Fibroblast of skin of left biceps (primary cell): ENCODE data around the gene RNF224.

Experiments
- DNase-seq, 2 experiments: peaks; one replicate each; pipeline ENCODE4 v3.0.0-alpha.2; 2013; ENCODE audit warnings: low read depth in 2 of 2

The RNF224 gene

GRCh38 chr9:137192448-137192780 lies 34.9 kb upstream of the RNF224 start:
- DNase-seq, result no peak

DNA sequence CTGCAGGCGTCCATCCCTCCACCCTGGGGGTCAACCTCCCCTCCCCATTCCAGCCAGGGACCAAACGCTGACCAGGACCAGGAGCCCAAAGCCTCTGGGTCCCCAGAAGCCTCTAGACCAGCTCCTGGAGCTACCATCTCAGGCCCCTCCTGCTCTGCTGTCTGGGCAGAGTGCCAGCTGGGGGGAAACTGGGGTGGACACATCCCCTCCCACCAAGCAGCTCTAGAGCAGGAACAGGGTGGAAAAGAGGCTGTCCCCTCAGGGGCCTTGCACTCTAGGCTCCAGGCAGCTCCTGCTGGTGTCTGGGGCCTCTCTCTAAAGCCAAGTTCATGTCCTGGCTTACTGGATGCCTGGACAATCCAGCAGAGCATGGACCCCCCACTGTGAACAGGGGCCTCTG lies 34.4 kb upstream of the RNF224 start:
- no peak for DNase-seq

DNA sequence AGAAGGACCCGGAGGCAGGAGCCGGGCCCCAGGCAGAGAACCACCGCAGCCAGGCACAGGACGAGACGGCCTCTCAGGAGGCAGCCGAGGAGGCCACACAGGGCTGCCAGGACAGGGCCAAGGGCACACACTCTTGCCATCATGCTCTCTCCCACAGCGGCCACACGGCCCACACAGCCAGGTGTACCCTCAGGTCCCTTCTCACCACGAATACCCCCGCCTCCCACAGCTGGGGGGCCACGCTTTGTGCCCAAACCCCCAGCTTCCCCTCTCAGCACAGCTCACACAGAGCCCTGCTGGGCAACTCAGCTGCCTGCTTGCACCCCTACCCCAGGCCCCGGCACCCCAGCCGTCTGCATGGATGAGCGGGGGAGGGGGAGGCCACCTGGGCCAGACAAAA lies 33.5 kb upstream of the RNF224 start:
- DNase-seq, result no peak

DNA sequence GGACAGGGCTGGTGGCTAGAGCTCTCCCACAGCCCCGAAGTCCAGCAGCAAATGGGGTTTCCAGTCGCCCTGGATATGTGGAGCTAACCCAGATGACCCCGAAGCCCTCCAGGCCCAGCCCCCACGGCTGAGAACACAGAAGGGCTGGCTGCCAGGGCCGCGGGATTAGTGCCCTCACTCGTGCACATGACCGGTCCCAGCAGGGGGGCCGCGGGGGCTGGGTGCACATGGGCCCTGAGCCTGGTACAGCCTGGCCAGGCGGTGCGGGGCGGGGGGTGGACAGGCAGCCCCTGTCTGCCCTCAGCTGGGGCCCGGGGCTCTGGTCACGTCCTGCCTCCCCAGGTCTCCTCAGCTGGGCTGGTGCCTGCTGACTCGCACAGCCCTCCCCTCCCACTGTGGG lies 32.9 kb upstream of the RNF224 start:
- DNase-seq, result no peak

DNA sequence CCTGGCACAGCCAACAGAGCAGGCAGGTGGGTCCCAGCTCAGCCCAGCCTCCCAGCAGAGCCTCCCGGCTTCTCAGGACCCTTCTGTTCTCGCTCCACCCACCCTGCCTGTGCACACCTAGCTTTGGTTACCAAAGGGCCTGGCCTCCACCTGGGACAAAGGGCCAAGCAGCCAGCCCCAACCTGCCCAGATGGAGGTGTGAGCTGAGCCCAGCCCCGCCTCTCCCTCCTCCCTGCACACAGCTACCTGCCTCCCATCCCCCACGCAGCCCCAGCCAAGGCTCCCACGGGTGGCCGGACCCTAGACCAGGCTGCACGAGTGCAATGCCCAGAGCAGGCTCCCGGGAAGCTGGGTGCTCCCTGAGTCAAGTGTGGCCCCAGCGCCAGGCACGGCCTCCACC lies 32.4 kb upstream of the RNF224 start:
- no peak for DNase-seq

DNA sequence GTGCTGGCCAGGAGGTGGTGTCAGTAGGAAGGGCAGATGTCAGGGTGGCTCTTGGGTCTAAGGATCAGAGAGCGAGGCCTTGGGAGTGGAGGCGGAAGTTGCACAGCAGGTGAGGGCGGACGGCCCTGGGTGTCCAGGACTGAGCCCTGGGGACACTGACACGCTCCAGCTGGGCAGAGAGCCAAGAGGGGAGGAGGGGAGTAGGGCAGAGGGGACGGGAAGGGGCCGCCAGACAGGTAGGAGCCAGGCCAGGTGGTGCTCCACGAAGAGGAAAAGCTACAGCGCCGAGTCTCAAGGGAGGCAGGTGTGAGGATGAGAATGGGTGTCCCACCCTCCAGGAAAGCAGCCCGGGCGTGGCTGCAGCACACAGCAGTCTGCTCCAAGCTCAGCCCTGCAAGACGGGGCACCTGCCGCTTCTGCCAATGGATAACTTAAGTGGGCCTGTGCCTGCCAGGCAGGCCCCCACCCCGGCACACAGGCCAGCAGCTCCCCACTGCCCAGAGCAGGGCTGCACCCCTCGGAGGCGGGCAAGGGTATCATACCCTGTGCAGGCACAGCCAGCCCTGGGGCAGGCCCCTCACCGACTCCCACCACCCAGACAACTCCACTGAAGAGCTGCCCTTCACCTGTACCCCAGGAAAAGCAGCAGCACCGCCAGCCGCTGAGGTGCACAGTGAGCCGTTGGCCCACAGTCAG lies 31.6 kb upstream of the RNF224 start:
- no peak for DNase-seq

- DNase-seq, result no peak
These were observed 29.0 kb upstream of the RNF224 start for GRCh38 chr9:137198051-137198901.

- no peak for DNase-seq
These were observed 28.4 kb upstream of the RNF224 start for GRCh38 chr9:137198902-137199283.

GRCh38 chr9:137199411-137200121 lies 27.7 kb upstream of the RNF224 start:
- DNase-seq, result no peak

GRCh38 chr9:137200311-137201204 lies 26.7 kb upstream of the RNF224 start, which contains the start of gene TPRN:
TPRN (minus strand) TSS chr9:137200741; CDS start chr9:137200711, 30 bp downstream.
- peak; percentile 98 for DNase-seq

GRCh38 chr9:137201205-137201868 lies 26.0 kb upstream of the RNF224 start:
- no peak for DNase-seq

GRCh38 chr9:137202966-137203365 lies 24.3 kb upstream of the RNF224 start:
- DNase-seq, result no peak

- no peak for DNase-seq
These were observed 22.6 kb upstream of the RNF224 start for GRCh38 chr9:137204731-137205125.

DNA sequence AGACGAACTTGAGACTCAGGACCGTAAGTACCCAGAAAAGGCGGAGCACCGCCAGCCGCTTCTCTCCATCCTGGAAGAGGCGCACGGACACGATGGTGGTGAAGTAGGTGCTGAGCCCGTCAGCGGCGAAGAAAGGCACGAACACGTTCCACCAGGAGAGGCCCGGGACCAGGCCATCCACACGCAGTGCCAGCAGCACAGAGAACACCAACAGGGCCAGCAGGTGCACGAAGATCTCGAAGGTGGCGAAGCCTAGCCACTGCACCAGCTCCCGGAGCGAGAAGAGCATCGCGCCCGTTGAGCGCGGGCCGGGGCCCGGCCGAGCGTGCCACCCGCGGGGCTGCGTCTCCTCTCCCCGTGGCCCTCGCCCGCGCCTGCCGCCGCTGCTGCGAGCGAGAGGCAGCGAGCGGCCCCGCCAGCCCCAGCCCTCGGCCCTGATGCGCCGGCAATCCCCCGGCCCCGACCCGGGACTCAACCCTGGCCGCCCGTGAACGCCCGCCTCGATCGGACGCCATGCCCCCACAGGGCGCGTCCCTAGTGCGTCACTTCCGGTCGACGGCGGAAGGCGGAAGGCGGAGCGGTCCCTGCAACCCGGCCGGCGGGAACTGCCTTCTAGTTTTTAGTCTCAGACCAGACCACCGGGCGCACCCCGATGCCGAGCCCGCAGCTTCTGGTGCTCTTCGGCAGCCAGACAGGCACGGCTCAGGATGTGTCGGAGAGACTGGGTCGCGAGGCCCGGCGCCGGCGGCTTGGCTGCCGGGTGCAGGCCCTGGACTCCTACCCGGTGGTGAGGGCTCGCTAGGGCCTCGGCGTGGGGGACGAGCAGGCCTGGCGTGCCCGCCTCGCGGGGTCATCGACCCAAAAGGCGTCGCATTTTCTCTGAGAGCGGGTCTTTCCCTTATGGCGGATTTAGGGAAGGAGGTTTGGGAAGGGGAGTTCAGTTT lies 21.9 kb upstream of the RNF224 start, which contains the start of the genes NDOR1 and TMEM203:
NDOR1 (plus strand) TSS at position 575 of the 944 bp plus-strand sequence; CDS start at position 653, 78 bp downstream.
TMEM203 (minus strand) TSS at position 523 of the 944 bp plus-strand sequence; CDS start at position 289, 234 bp downstream.
- peak; percentile 41 to 42 for DNase-seq

GRCh38 chr9:137206602-137207001 lies 20.7 kb upstream of the RNF224 start:
- DNase-seq, result no peak

- DNase-seq, result no peak
These were observed 15.8 kb upstream of the RNF224 start for GRCh38 chr9:137211532-137211931.

DNA sequence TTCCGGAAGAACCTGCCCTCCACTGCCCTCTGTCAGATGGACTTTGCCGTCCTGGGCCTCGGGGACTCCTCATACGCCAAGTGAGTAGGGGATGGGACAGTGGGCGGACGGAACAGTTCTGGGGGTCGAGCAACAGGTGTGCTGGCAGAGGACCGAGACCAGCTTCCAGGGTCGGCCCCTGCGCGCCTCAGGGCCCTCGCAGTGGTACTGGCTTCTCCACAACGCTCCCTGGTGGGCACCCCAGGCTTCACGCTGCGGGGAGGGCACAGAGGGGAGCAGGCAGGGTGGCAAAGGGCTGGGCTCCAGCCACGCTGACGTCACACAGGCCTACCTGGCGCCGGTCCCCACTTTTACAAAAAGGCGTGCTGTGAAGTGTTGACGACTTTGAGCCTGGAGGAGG lies 14.8 kb upstream of the RNF224 start:
- no peak for DNase-seq

- no peak for DNase-seq
These were observed 13.9 kb upstream of the RNF224 start for GRCh38 chr9:137213160-137214060.

DNA sequence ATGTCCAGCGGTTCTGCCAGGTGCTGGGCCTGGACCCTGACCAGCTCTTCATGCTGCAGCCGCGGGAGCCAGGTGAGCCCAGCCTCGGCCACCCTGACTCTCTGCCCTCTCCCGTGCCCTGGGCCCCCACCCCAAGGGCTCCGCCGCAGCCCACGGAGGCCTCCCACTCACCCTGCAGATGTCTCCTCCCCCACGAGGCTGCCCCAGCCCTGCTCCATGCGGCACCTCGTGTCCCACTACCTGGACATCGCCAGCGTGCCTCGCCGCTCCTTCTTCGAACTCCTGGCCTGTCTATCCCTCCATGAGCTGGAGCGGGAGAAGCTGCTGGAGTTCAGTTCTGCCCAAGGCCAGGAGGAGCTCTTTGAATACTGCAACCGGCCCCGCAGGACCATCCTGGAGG lies 12.7 kb upstream of the RNF224 start:
- DNase-seq, result no peak
